ENCODE data around the gene FRMD4A. TPM values are rescaled to one million over a fixed set of nuclear protein-coding genes. Genes with fewer than 3 reads are reported as not detected.

The FRMD4A gene
- total and polyA plus RNA-seq, 10 of the 15 experiments (the other 5 are each of a cell fraction or from before 2014, with no cell fraction given) = 17.8 to 75.2 (median 39.1) TPM

DNA sequence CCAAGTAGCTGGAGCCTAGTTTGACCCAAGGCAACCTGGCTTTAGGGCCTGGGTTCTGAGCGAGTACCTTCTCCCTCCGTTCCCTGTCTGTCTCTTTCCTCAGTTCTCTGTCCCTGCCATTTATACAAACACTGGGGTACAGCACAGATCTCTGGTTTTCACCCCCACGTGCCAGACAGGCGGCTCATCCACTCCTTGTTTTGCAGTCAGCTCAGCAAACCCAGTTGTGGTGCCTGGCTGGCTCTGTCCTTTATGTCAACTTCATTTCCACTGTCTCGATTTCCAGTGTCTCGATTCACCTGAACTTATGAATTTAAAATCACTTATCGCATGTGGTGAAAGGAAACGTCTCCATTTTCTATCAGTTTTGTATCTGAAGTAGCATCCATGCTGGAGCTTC is 230.8 kb downstream of the FRMD4A start:
- no peaks in the 10 kb centered on the region for H3K4me1 ChIP-seq (ENCODE audit: control insufficient read depth, insufficient read depth, low read length)
- DNase-seq (ENCODE audit: low read depth, low spot score) = no peak
- in situ Hi-C loops (cut with MboI) = no loop called here
- no TSS peak for BruUV-seq (replicated peaks)
- SMC1A ChIA-PET (ENCODE audit: uncharacterized antibody, unreplicated experiment) = interaction anchor here (1.0 to 1.3 kb wide), 2 partner anchors 17 to 25 kb away, joined by 3 to 4 read pairs; no protein-coding TSS in a partner anchor
- H2AFZ ChIP-seq (ENCODE audit: control insufficient read depth, low read depth, low read length) = no peak overlapping the region
- RAD21 ChIA-PET (ENCODE audit: unreplicated experiment) = interaction anchor here (0.6 kb wide), 1 partner anchor 285 kb away, joined by 3 read pairs; no protein-coding TSS in a partner anchor
- H3K27ac ChIP-seq (ENCODE audit: control insufficient read depth, insufficient read depth) = no peak overlapping the region
- WGBS (ENCODE audit: insufficient coverage, insufficient replicate concordance, low lambda C conversion rate, missing lambda C conversion rate) = 19% methylated on average over 8 of the region's 8 CpGs
- no peak overlapping the region for H3K4me2 ChIP-seq (ENCODE audit: control insufficient read depth, insufficient read depth)
- H3K79me2 ChIP-seq (ENCODE audit: control insufficient read depth, insufficient read depth, low read length) = no peaks in the 10 kb centered on the region
- no peak for FAIRE-seq
- POLR2A ChIA-PET = no interaction called here
- TF ChIP-seq NFIC (IDR thresholded peaks at IDR 0.05; ENCODE audit: low read depth, low read length) = no peak
- no peak for TF ChIP-seq HCFC1 (IDR thresholded peaks at IDR 0.05; ENCODE audit: low read length)
- no peak for TF ChIP-seq ZNF207 (IDR thresholded peaks at IDR 0.05; ENCODE audit: borderline replicate concordance)
- TF ChIP-seq ZNF384 (IDR thresholded peaks at IDR 0.05; ENCODE audit: borderline replicate concordance, low read depth, low read length) = no peak
- no peak for TF ChIP-seq NFYA (IDR thresholded peaks at IDR 0.05; ENCODE audit: borderline replicate concordance, low read depth, low read length)
- no peak for TF ChIP-seq CBX5 (IDR thresholded peaks at IDR 0.05; ENCODE audit: low read depth)
- TF ChIP-seq, protein P1, sequence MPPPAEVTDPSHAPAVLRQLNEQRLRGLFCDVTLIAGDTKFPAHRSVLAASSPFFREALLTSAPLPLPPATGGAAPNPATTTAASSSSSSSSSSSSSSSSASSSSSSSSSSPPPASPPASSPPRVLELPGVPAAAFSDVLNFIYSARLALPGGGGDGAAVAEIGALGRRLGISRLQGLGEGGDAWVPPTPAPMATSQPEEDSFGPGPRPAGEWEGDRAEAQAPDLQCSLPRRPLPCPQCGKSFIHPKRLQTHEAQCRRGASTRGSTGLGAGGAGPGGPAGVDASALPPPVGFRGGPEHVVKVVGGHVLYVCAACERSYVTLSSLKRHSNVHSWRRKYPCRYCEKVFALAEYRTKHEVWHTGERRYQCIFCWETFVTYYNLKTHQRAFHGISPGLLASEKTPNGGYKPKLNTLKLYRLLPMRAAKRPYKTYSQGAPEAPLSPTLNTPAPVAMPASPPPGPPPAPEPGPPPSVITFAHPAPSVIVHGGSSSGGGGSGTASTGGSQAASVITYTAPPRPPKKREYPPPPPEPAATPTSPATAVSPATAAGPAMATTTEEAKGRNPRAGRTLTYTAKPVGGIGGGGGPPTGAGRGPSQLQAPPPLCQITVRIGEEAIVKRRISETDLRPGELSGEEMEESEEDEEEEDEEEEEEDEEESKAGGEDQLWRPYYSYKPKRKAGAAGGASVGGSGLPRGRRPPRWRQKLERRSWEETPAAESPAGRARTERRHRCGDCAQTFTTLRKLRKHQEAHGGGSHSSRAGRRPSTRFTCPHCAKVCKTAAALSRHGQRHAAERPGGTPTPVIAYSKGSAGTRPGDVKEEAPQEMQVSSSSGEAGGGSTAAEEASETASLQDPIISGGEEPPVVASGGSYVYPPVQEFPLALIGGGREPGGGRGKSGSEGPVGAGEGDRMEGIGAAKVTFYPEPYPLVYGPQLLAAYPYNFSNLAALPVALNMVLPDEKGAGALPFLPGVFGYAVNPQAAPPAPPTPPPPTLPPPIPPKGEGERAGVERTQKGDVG (CRISPR knock-in tag; IDR thresholded peaks at IDR 0.05) = no peak
- TF ChIP-seq SUZ12 (IDR thresholded peaks at IDR 0.05; ENCODE audit: unreplicated experiment) = no peak
- TF ChIP-seq ETV6 (conservative IDR thresholded peaks at IDR 0.05 in 1 of 2, IDR thresholded peaks at IDR 0.05 in 1 of 2; ENCODE audit: borderline replicate concordance in 1 of 2, low read depth in 1 of 2) = no peak
- intact Hi-C loops (cut with micrococcal nuclease; ENCODE audit: unreplicated experiment) = no loop called here
- H4K20me1 ChIP-seq (ENCODE audit: control insufficient read depth, insufficient read depth) = no peaks in the 10 kb centered on the region
- no peaks in the 10 kb centered on the region; a peak in 1 of 4 replicates for H3K27me3 ChIP-seq (replicated peaks in 1 of 2; ENCODE audit: control insufficient read depth in 2 of 2, insufficient read depth in 2 of 2, low read length in 1 of 2)
- CTCF ChIA-PET = interaction anchor here (1.0 to 1.1 kb wide), 2 partner anchors 18 to 316 kb away, joined by 3 to 4 read pairs; no protein-coding TSS in a partner anchor
- no peak overlapping the region for H3K4me3 ChIP-seq
- ATAC-seq = no peak
- H3K9me3 ChIP-seq (replicated peaks; ENCODE audit: control insufficient read depth, insufficient read depth, low read length) = no peaks in the 10 kb centered on the region; the same call in 2 of the 3 replicates
- no peak overlapping the region for H3K9ac ChIP-seq (ENCODE audit: control insufficient read depth, insufficient read depth, low read length)
- H3K36me3 ChIP-seq (ENCODE audit: control insufficient read depth in 2 of 2, insufficient read depth in 2 of 2, low read length in 1 of 2) = no peaks in the 10 kb centered on the region

Data from GM12878 (cell line).